Measurements from ENCODE around the gene CACTIN. TPM values are rescaled to one million over a fixed set of nuclear protein-coding genes. Genes with fewer than 3 reads are reported as not detected.
"Not testable (repeated sequence)": the region's sequence is repeated elsewhere in the genome, so short reads cannot be mapped to it uniquely, and the experiment has no call there.

The CACTIN gene
- total RNA-seq, 2 donors from 2014 or later, result 38.2 to 52.8 TPM

GRCh38 chr19:3648037-3648905, 21.7 kb upstream of the CACTIN start:
- WGBS, result 94% methylated on average over 29 of the region's 33 CpGs
- Histone ChIP-seq H3K36me3 (peaks cover 0 to 7% of the 10 kb centered on the region in 2 donors), H3K27me3 (replicated peaks; ENCODE audit: insufficient read depth) (no peaks in the 10 kb centered on the region)

GRCh38 chr19:3647102-3647501, 20.5 kb upstream of the CACTIN start:
- 88% methylated on average over 5 of the region's 5 CpGs for WGBS
- H3K9me3 ChIP-seq; H3K4me1 ChIP-seq (replicated peaks); H3K36me3 ChIP-seq; H3K27ac ChIP-seq; DNase-seq (ENCODE audit: low spot score); intact Hi-C loops (cut with DNase I); H3K27me3 ChIP-seq (replicated peaks; ENCODE audit: insufficient read depth); H3K4me3 ChIP-seq: not testable (repeated sequence)

More at GRCh38 chr19:3648037-3648905, 21.7 kb upstream of the CACTIN start:
- H3K27ac ChIP-seq, result no peak overlapping the region
- intact Hi-C loops (cut with DNase I), result no loop called here
- no peaks in the 10 kb centered on the region for H3K9me3 ChIP-seq
- DNase-seq (ENCODE audit: low spot score), result no peak
- TF ChIP-seq CTCF (IDR thresholded peaks at IDR 0.05) (no peak), POLR2AphosphoS5 (IDR thresholded peaks at IDR 0.05) (no peak), POLR2A (IDR thresholded peaks at IDR 0.05) (no peak)
- H3K4me1 ChIP-seq (replicated peaks), result no peaks in the 10 kb centered on the region
- no peak overlapping the region for H3K4me3 ChIP-seq

- H3K27me3 ChIP-seq (replicated peaks; ENCODE audit: insufficient read depth), result no peaks in the 10 kb centered on the region
- no peak for DNase-seq (ENCODE audit: low spot score)
- WGBS, result 84% methylated on average over 23 of the region's 23 CpGs
- intact Hi-C loops (cut with DNase I), result no loop called here
- TF ChIP-seq CTCF (IDR thresholded peaks at IDR 0.05) (no peak), POLR2AphosphoS5 (IDR thresholded peaks at IDR 0.05) (no peak), POLR2A (IDR thresholded peaks at IDR 0.05) (no peak)
- H3K36me3 ChIP-seq, result no peaks in the 10 kb centered on the region
- no peak overlapping the region for H3K4me3 ChIP-seq
- no peak overlapping the region for H3K27ac ChIP-seq
- H3K9me3 ChIP-seq, result no peaks in the 10 kb centered on the region
- no peaks in the 10 kb centered on the region for H3K4me1 ChIP-seq (replicated peaks)
These were observed 19.9 kb upstream of the CACTIN start for GRCh38 chr19:3646336-3647092.

- intact Hi-C loops (cut with DNase I), result no loop called here
- Histone ChIP-seq H3K36me3 (no peaks in the 10 kb centered on the region), H3K9me3 (no peaks in the 10 kb centered on the region), H3K4me3 (no peak overlapping the region), H3K27me3 (replicated peaks; ENCODE audit: insufficient read depth) (no peaks in the 10 kb centered on the region), H3K4me1 (replicated peaks) (no peaks in the 10 kb centered on the region), H3K27ac (no peak overlapping the region)
- 92% methylated on average over 20 of the region's 21 CpGs for WGBS
- TF ChIP-seq CTCF (IDR thresholded peaks at IDR 0.05), result no peak
- TF ChIP-seq POLR2A (IDR thresholded peaks at IDR 0.05), result no peak
- TF ChIP-seq POLR2AphosphoS5 (IDR thresholded peaks at IDR 0.05), result no peak
- no peak for DNase-seq (ENCODE audit: low spot score)
These were observed 19.1 kb upstream of the CACTIN start for GRCh38 chr19:3645726-3646125.

GRCh38 chr19:3645067-3645396, 18.4 kb upstream of the CACTIN start:
- DNase-seq (ENCODE audit: low spot score), result no peak
- no peaks in the 10 kb centered on the region for H3K4me1 ChIP-seq (replicated peaks)
- H3K4me3 ChIP-seq, result no peak overlapping the region
- no peaks in the 10 kb centered on the region for H3K9me3 ChIP-seq
- no peaks in the 10 kb centered on the region for H3K27me3 ChIP-seq (replicated peaks; ENCODE audit: insufficient read depth)
- H3K27ac ChIP-seq, result no peak overlapping the region
- intact Hi-C loops (cut with DNase I), result no loop called here
- H3K36me3 ChIP-seq, result no peaks in the 10 kb centered on the region
- TF ChIP-seq POLR2AphosphoS5 (IDR thresholded peaks at IDR 0.05) (no peak), POLR2A (IDR thresholded peaks at IDR 0.05) (no peak), CTCF (IDR thresholded peaks at IDR 0.05) (no peak)
- WGBS, result 73% methylated on average over 11 of the region's 11 CpGs
